Mucosa of rectum (tissue), 2 donors: Measurements from ENCODE around the gene PDS5A.
"Not testable (repeated sequence)": the region's sequence is repeated elsewhere in the genome, so short reads cannot be mapped to it uniquely, and the experiment has no call there.

Experiments
- H3K27ac ChIP-seq, 2 donors: one replicate each; pipeline ENCODE4 v1.7.0; 2013; ENCODE audit warnings: inconsistent platforms in 2 of 2, low read depth in 2 of 2, low read length in 2 of 2
- H3K27me3 ChIP-seq, 2 donors: one replicate each; pipeline ENCODE4 v1.7.0; 2013; ENCODE audit warnings: low read length in 2 of 2; ENCODE audit not compliant: control insufficient read depth in 2 of 2, insufficient read depth in 2 of 2
- H3K36me3 ChIP-seq, 2 donors: one replicate each; pipeline ENCODE4 v1.7.0; 2013; ENCODE audit warnings: low read length in 2 of 2; ENCODE audit not compliant: control insufficient read depth in 2 of 2, insufficient read depth in 2 of 2
- H3K4me1 ChIP-seq, 2 donors: one replicate each; pipeline ENCODE4 v1.7.0; 2013; ENCODE audit warnings: low read length in 2 of 2, mild to moderate bottlenecking in 1 of 2; ENCODE audit not compliant: control insufficient read depth in 2 of 2, insufficient read depth in 2 of 2
- H3K4me3 ChIP-seq, 2 donors: one replicate each; pipeline ENCODE4 v1.7.0; 2013; ENCODE audit warnings: low read length in 2 of 2
- H3K9ac ChIP-seq, 2 donors: one replicate each; pipeline ENCODE4 v1.7.0; 2013; ENCODE audit warnings: low read length in 2 of 2, low read depth in 1 of 2, mild to moderate bottlenecking in 1 of 2
- H3K9me3 ChIP-seq, 2 donors: one replicate each; pipeline ENCODE4 v1.7.0; 2013; ENCODE audit warnings: low read length in 2 of 2; ENCODE audit not compliant: control insufficient read depth in 2 of 2
- donor health status: healthy.
- donor health status: Normal muscosa, but diverticular disease.

PDS5A gene

DNA sequence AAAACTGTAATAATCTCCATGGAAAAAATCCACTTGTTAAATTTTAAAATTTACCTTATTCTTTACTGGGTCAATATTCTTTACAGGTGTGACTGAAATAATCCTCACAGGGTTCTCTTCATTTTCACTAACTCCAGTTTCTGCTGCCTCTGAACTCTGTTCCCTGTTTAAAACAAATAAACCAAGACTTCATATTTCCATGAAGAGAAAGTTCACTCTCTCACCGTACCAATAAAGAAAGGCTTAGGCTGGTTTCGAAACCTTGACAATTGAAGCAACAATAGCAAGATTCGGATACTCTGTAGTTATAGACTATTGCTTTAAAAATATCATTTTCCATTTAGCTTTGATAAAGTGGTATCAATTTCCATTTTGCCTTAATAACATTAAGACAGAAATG lies 135.8 kb downstream of the PDS5A start:
- Histone ChIP-seq H3K27ac (no peak overlapping the region), H3K27me3 (no peaks in the 10 kb centered on the region), H3K4me1 (no peaks in the 10 kb centered on the region), H3K36me3 (peaks cover 23 to 44% of the 10 kb centered on the region in 2 donors), H3K9me3 (no peaks in the 10 kb centered on the region), H3K4me3 (no peak overlapping the region), H3K9ac (no peak overlapping the region)

GRCh38 chr4:39840516-39840915 lies 137.2 kb downstream of the PDS5A start:
- H3K9ac ChIP-seq, H3K4me3 ChIP-seq, H3K4me1 ChIP-seq, H3K27ac ChIP-seq, H3K9me3 ChIP-seq, H3K27me3 ChIP-seq: not testable (repeated sequence)
- peaks cover 26 to 51% of the 10 kb centered on the region in 2 donors for H3K36me3 ChIP-seq

- no peak overlapping the region for H3K27ac ChIP-seq
- H3K9ac ChIP-seq, result no peak overlapping the region
- H3K9me3 ChIP-seq, result no peaks in the 10 kb centered on the region
- no peaks in the 10 kb centered on the region for H3K4me1 ChIP-seq
- H3K27me3 ChIP-seq, result no peaks in the 10 kb centered on the region
- H3K4me3 ChIP-seq, result no peak overlapping the region
- peaks cover 31 to 53% of the 10 kb centered on the region in 2 donors for H3K36me3 ChIP-seq
These were observed 137.7 kb downstream of the PDS5A start for GRCh38 chr4:39840027-39840426.

GRCh38 chr4:39838431-39838830 lies 139.3 kb downstream of the PDS5A start:
- H3K27me3 ChIP-seq, H3K27ac ChIP-seq: not testable (repeated sequence)
- peaks cover 39 to 50% of the 10 kb centered on the region in 2 donors for H3K36me3 ChIP-seq

DNA sequence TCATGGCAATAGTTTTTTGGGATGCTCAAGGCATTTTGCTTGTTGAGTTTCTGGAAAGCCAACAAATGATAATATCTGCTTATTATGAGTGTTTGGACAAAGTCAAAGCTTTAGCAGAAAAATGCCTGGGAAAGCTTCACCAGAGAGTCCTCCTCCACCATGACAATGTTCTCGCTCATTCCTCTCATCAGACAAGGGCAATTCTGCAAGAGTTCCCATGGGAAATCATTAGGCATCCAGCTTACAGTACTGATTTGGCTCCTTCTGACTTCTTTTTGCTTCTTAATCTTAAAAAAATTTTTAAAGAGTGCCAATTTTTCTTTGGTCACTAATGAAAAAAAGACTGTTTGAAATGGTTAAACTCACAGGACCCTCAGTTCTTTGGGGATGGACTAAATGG lies 143.4 kb downstream of the PDS5A start:
- no peaks in the 10 kb centered on the region for H3K4me1 ChIP-seq
- H3K4me3 ChIP-seq, result no peak overlapping the region
- no peaks in the 10 kb centered on the region for H3K27me3 ChIP-seq
- no peak overlapping the region for H3K27ac ChIP-seq
- no peak overlapping the region for H3K9ac ChIP-seq
- H3K9me3 ChIP-seq, result no peaks in the 10 kb centered on the region
- peaks cover 41 to 43% of the 10 kb centered on the region in 2 donors for H3K36me3 ChIP-seq

More at GRCh38 chr4:39838431-39838830, 139.3 kb downstream of the PDS5A start:
- not testable (repeated sequence) for H3K4me1 ChIP-seq, H3K4me3 ChIP-seq, H3K9ac ChIP-seq, H3K9me3 ChIP-seq

GRCh38 chr4:39825741-39826231 lies 151.9 kb downstream of the PDS5A start:
- no peak overlapping the region for H3K27ac ChIP-seq
- H3K36me3 ChIP-seq, result peaks cover 25% of the 10 kb centered on the region in 2 donors
- H3K9ac ChIP-seq, result no peak overlapping the region
- no peaks in the 10 kb centered on the region for H3K27me3 ChIP-seq
- H3K9me3 ChIP-seq, result no peaks in the 10 kb centered on the region
- H3K4me3 ChIP-seq, result no peak overlapping the region
- H3K4me1 ChIP-seq, result no peaks in the 10 kb centered on the region

DNA sequence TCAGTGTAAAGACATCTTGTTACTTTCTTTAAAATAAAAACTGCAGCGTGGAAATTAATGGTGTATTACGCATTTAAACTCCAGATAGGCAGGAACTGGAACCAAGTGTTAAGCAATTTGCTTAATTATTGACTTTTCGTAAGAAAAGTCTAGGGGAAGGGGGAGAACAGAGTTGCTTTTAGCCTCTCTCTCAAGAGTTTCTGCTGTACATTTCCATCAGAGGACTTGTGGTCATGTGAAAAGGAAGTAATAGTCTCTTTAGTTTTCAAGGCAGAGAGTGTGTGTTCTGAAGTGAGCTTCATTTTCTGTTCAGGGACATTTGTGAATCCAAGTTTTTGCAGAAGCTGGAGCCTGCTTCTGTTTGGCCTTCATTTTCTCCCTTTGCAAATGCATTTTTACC lies 152.6 kb downstream of the PDS5A start:
- Histone ChIP-seq H3K9ac (no peak overlapping the region), H3K4me3 (no peak overlapping the region), H3K36me3 (peaks cover 21 to 24% of the 10 kb centered on the region in 2 donors), H3K27ac (no peak overlapping the region), H3K4me1 (no peaks in the 10 kb centered on the region), H3K9me3 (no peaks in the 10 kb centered on the region), H3K27me3 (no peaks in the 10 kb centered on the region)

DNA sequence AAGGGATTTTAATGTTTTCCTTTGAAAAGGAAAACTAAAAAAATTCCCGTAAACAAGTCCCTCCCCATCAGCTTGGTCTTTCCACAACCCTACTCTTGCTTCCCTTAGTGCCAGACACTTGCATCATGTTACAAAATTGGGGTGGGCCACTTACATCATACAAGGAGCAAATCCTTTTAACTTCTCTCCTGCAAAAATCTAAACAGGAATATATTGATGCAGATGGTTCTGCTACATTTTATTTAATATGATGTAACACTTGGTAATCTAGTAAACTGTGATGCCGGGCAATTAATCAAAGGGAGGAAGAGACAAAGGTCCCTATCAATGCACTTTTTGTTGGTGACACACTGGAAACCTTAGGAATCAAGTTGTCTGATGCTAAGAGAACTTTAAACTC lies 154.5 kb downstream of the PDS5A start:
- Histone ChIP-seq H3K36me3 (peaks cover 14 to 16% of the 10 kb centered on the region in 2 donors), H3K27ac (no peak overlapping the region), H3K9ac (no peak overlapping the region), H3K27me3 (no peaks in the 10 kb centered on the region), H3K9me3 (no peaks in the 10 kb centered on the region), H3K4me1 (no peaks in the 10 kb centered on the region), H3K4me3 (no peak overlapping the region)

- H3K4me1 ChIP-seq, result no peaks in the 10 kb centered on the region
- no peaks in the 10 kb centered on the region for H3K9me3 ChIP-seq
- H3K9ac ChIP-seq, result no peak overlapping the region
- peaks cover 11 to 14% of the 10 kb centered on the region in 2 donors for H3K36me3 ChIP-seq
- no peaks in the 10 kb centered on the region for H3K27me3 ChIP-seq
- no peak overlapping the region for H3K4me3 ChIP-seq
- H3K27ac ChIP-seq, result no peak overlapping the region
These were observed 155.0 kb downstream of the PDS5A start for GRCh38 chr4:39822662-39823061.

DNA sequence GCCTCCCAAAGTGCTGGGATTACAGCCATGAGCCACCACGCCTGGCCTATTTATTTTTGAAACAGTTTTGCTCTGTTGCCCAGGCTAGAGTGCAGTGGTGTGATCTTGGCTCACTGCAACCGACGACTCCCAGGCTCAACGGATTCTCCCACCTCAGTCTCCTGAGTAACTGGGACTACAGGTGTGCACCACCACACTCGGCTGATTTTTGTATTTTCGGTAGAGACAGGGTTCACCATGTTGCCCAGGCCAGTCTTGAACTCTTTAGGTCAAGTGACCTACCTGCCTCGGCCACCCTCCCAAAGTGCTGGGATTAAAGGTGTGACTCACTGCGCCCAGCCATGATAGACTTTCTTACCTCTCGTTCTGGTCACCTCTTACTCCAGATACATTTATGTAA lies 155.8 kb downstream of the PDS5A start:
- Histone ChIP-seq H3K27me3 (no peaks in the 10 kb centered on the region), H3K27ac (no peak overlapping the region), H3K9ac (no peak overlapping the region), H3K9me3 (no peaks in the 10 kb centered on the region), H3K36me3 (peaks cover 11 to 14% of the 10 kb centered on the region in 2 donors), H3K4me3 (no peak overlapping the region), H3K4me1 (no peaks in the 10 kb centered on the region)

GRCh38 chr4:39820186-39820585 lies 157.5 kb downstream of the PDS5A start:
- no peaks in the 10 kb centered on the region for H3K4me1 ChIP-seq
- no peak overlapping the region for H3K4me3 ChIP-seq
- no peaks in the 10 kb centered on the region for H3K27me3 ChIP-seq
- no peaks in the 10 kb centered on the region for H3K9me3 ChIP-seq
- peaks cover 9% of the 10 kb centered on the region in 2 donors for H3K36me3 ChIP-seq
- no peak overlapping the region for H3K9ac ChIP-seq
- no peak overlapping the region for H3K27ac ChIP-seq
